Activated T-cell treated with anti-CD3 and anti-CD28 coated beads for 1 hour (primary cell): Measurements from ENCODE around the gene MMP24.

Experiments used
- DNase-seq: peaks from one replicate; pipeline ENCODE4 v3.0.0-alpha.2; 2020; ENCODE audit warnings: low read depth

Gene MMP24

GRCh38 chr20:35279533-35280174 lies 53.2 kb downstream of the MMP24 start:
- no peak for DNase-seq

GRCh38 chr20:35280523-35280922 lies 54.0 kb downstream of the MMP24 start:
- no peak for DNase-seq

DNA sequence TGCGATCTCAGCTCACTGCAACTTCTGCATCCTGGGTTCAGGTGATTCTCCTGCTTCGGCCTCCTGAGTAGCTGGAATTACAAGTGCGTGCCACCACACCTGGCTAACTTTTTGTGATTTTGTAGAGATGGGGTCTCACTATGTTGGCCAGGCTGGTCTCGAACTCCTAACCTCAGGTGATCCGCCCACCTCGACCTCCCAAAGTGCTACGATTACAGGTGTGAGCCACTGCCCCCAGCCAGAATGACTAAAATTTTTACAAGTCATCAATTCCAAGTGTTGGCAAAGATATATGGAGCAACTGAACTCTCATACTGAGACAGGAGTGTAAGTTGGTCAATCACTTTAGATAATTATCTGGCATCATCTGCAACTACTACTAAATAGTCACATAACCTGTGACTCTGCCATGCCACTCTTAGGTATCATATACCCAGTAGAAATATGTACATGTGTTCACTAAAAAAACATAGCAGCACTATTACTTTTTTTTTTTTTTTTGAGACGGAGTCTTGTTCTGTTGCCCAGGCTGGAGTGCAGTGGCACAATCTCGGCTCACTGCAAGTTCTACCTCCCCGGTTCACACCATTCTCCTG lies 55.1 kb downstream of the MMP24 start:
- DNase-seq, result no peak

DNA sequence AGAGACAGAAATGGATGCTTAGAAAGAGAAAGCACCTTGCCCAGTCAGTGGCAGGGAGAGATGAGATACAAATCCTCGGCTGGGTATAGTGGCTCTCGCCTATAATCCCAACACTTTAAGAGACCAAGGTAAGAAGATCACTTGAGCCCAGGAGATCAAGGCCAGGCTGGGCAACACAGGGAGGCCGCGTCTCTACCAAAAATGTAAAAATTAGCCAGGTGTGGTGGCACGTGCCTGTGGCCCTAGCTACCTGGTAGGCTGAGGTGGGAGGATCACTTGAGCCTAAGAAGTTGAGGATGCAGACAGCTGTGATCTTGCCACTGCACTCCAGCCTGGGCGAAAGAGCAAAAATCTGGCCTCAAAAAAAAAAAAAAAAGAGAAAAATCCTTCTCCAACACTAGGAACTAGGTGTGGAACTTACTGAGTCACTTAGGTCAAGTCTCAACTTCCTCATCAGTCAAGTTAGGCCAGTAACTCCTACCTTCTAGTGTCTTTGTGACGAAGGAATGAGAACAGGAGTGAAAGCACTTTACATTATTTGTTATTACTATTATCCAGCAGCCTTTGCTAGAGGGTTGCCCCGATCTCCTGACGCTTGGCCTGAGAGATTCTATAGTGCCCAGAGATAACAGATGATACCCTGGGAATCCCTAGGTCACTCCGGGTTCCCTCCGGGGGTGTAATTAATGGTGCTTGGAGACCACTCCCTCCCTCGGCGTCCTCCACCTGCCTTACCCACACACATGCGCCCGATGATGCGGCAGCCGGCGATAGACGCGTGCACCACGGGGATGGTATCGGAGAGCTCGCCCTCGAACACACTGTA lies 57.2 kb downstream of the MMP24 start:
- DNase-seq, result no peak

GRCh38 chr20:35284267-35284991 lies 57.9 kb downstream of the MMP24 start, which contains the start of gene EIF6:
TSS of gene EIF6 (minus strand) at chr20:35284772. CDS start at chr20:35284487, 285 bp downstream.
- peak; percentile 55 for DNase-seq

DNA sequence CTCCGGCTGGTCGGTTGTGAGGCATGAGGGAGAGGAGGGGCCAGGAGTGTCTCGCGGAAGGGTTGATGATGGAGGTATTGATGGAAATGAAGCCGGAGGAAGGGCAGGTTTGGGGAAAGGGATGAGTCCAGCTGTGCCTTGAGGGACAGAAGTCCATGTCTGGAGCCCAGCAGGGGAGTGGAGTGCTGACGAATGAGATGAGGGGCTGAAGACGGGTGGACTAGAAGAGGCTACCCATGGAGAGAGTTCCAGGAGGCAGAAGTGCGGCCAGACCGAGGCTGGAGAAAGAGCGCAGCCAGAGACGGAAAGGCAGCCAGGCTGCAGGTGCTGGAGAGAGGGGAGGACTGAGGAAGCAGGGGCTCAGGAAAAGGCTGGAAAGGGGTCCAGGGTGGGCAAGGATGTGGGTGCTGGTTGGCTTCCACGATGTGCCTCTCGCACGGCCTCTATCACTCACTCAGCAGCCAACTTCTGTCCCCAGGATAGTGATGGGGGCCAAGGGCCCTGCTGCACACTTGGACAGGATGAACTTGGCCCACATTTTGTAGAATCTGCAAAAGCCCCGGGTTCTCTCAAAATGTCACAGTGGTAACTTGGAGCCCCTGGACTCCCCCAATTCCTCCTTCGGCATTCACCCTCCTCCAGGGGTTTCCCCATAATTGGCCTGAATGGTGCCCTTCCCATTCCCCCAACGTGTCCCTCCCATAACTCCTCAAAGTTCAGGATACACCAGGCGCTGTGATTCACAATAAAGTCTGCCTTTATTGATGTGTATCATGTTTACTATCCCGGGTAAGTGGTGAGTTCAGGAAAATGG lies 58.7 kb downstream of the MMP24 start:
- no peak for DNase-seq

DNA sequence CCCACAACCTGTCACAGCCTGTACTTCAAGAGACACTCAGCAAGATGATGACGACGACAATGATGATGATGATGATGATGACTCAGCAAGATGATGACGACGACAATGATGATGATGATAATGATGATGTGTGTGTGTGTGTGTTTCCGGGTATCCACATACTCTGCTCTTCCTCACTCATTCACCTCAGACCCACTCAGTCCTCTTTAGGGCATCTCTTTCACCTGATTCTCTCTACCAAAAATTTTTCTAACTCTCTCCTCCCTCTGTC lies 59.3 kb downstream of the MMP24 start:
- no peak for DNase-seq

- no peak for DNase-seq
Observed at GRCh38 chr20:35286077-35286898, 59.8 kb downstream of the MMP24 start.

DNA sequence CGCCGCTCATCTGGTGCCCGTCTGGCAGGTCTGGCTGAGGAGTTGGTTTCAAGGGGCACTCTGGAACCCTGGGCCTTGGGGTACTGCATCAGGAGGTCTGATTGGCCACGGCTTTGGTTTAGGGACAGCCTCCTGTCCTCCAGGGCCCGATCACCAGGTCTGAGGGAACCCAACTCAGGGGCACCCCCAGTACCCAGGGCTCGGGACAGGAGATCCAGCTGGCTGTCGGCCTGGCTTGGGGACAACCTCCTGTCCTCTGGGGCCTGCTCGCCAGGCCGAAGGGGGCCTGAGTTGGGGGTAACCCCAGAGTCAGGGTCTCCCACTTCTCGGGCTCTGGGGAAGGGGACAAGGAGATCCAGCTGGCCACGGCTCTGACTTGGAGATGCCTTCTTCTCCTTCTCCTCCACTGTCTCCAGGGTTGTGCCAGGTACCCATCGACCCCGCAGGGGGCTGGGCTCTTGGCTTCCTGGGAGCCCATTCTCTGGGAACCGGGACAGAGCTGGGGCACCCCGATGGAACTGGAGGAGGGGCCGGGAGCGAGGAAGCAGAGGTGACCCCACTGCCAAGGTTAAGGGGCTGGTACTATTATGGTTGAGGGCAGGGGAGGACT lies 60.5 kb downstream of the MMP24 start:
- DNase-seq, result no peak

DNA sequence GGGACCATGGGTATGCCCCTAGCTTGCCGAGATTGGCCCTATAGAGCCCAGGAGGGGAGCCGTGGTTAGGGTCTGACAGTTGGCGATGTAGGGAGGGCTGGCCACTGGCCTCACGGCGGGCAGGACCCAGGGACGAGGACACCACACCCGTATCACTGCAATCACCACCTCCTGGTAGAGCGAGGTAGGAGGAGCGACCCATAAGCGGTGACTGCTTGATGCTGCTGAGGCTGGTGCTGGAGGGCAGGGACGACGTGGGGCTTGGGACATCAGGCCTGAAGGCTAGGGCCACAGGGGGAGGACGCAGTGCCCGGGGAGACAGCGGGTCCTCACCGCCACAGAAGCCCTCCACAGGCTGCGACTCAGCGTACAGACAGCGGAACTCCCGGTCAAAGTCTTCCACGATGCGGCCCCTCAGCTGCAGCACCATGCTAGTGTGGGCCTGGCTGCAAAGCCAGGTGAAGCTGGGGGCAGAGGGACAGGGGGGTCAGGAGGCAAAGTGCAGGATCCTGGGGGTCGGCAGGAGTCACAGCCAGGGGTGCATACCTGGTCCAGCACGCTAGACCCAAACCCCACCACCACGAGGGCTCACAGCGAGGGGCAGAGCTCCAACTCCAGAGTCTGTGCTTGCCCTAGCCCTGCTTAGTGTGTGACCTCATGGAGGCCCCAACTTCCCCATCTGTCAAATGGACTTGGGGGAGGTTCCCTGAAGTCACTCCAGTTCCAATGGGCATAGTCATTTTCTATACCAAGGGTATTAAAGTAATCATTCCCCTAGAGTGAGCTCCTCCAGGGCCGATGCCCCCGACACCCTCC lies 61.2 kb downstream of the MMP24 start:
- no peak for DNase-seq

DNA sequence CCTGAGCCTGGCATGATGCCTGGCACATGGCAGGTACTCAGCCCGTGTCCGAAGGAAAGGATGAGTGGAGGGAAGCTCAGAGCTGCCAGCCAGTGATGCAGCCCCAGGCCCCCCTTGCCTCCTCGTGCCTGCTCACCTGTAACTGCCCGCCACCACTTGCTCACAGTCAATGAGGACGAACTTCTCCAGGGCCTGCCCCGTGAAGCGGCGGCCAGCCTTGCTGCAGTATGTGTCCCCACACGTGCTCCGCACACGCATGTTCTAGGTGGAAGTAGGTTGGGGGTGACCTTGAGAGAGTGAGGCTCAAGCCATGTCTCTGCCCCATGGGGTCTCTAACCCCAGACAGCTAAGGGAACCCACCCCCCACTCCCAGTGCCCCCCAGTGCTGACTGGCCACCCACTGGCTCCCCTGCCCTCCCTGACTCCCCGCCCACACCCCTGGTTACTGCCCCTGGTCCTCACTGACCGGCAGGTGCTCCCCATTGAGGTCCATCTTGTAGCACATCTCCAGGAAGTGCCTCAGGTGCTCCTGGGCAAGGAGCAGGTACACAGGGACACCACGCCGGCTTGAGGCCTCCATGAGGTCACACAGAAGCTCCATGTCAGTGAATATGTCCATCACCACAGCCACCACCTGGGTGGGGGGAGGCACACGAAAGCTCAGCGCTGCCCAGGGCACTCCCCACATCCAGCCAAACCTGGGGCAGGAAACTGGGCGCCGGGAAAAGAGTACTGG lies 62.0 kb downstream of the MMP24 start:
- DNase-seq, result no peak

GRCh38 chr20:35290186-35290886 lies 63.8 kb downstream of the MMP24 start:
- no peak for DNase-seq

GRCh38 chr20:35290887-35291417 lies 64.5 kb downstream of the MMP24 start:
- no peak for DNase-seq

GRCh38 chr20:35291654-35292503 lies 65.4 kb downstream of the MMP24 start, which contains the start of gene FAM83C:
TSS of gene FAM83C (minus strand) at chr20:35292425. CDS start at chr20:35292304, 121 bp downstream.
- no peak for DNase-seq

DNA sequence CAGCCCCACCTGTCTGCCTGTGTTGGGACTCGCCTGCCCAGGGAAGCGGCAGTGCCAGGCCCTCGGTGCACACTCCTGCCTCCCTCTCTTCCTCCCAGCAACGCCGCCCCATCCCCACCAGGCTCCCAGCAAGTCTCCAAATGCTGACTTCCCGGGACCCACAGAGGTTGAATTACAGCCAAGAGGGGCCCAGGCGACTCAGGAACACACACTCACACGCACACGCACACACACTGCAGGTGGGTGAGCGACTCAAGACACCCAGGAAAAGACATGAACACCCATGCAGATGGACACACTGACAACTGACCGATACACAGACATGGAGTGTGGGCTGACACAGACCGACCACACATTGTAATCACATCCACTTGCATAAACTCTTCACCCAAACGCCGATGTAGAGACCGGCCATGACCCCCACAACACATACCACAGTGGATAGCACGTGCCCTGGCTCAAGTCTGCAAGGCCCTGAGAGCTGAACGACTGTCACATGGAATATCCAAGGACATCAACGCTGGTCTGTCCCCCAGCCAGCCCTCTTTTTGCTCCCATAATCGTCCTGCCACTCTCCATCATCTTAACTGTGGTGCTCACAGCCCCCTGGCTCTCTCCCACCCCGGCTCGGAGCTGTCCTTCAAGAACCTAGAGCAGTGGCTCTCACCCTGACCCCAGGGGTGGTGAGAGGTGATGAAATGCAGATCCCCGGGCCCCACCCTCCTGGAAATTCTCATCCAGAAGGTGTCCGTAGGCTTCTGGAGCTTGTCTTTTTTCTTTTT lies 66.2 kb downstream of the MMP24 start:
- no peak for DNase-seq
